Esophagus squamous epithelium (tissue), 5 donors: ENCODE results near the gene FYCO1. TPM values are rescaled to one million over a fixed set of nuclear protein-coding genes. Genes with fewer than 3 reads are reported as not detected.
A peak's percentile ranks its signal among the peaks of the same experiment; 100 is the strongest.

Experiments
- DNase-seq: peaks from one replicate; lab custom pipeline; 2025; lab: John Stamatoyannopoulos, UW
- H3K27ac ChIP-seq, 4 donors: fragments of 200-600 bp; sonication (generic); one replicate each; pipeline ENCODE4 v1.5.1; 2016 to 2019; ENCODE audit warnings: mild to moderate bottlenecking in 1 of 4
- H3K27me3 ChIP-seq, 4 donors: fragments of 200-600 bp; sonication (generic); 1 replicate in 3 of 4; 2 replicates in 1 of 4; pipeline versions ENCODE4 v1.5.1 to v1.6.0; 2017 to 2021; ENCODE audit warnings: antibody characterized with exemption in 1 of 4
- H3K36me3 ChIP-seq, 3 donors: fragments of 200-600 bp; sonication (generic); one replicate each; pipeline ENCODE4 v1.5.1; 2016 to 2019
- H3K4me1 ChIP-seq, 3 donors: fragments of 200-600 bp; sonication (generic); one replicate each; pipeline ENCODE4 v1.5.1; 2017 to 2019
- H3K4me3 ChIP-seq, 4 donors: fragments of 200-600 bp; sonication (generic); 1 replicate in 3 of 4; 2 replicates in 1 of 4; pipeline ENCODE4 v1.5.1; 2016 to 2019; ENCODE audit warnings: mild to moderate bottlenecking in 2 of 4, moderate library complexity in 1 of 4
- H3K9me3 ChIP-seq, 3 donors: fragments of 200-600 bp; sonication (generic); one replicate each; pipeline ENCODE4 v1.5.1; 2016 to 2019
- POLR2A ChIP-seq, 4 donors: fragments of 450-650 bp; IDR thresholded peaks; one replicate each; pipeline ENCODE4 v1.6.1; 2017; ENCODE audit warnings: antibody characterized with exemption in 4 of 4, mild to moderate bottlenecking in 4 of 4, moderate library complexity in 3 of 4
- WGBS, 2 donors: methylation state at CpG; one replicate each; pipeline ENCODE4 v1.1.5; 2018; 5-methylcytosine and 5-hydroxymethylcytosine counted together
- intact Hi-C: fragments of 100-400 bp; cut with DNase I; formaldehyde crosslinking; loops from one replicate; pipeline ENCODE4 v1.15.0; 2022
- total RNA-seq, 4 donors: library from RNA; depleted of rRNA; stranded (reverse); fragments of >200 nt; gene quantifications; one replicate each; pipeline ENCODE4 v1.1.0, GENCODE V29; 2016
- TF ChIP-seq, protein P1 (sequence below), 6 experiments: fragments of 450-650 bp in 4 of 6; fragments of 200-600 bp in 2 of 6; sonication (generic) in 2 of 6; IDR thresholded peaks; one replicate each; pipeline ENCODE4 v1.5.1; 2016 to 2019; ENCODE audit warnings: antibody characterized with exemption in 6 of 6, mild to moderate bottlenecking in 4 of 6, moderate library complexity in 4 of 6
- donor health status: DM: yes; HTN: yes; CAD: no.

FYCO1 gene
- total RNA-seq, 4 donors from 2014 or later = 17.8 to 33.3 (median 25.0) TPM

DNA sequence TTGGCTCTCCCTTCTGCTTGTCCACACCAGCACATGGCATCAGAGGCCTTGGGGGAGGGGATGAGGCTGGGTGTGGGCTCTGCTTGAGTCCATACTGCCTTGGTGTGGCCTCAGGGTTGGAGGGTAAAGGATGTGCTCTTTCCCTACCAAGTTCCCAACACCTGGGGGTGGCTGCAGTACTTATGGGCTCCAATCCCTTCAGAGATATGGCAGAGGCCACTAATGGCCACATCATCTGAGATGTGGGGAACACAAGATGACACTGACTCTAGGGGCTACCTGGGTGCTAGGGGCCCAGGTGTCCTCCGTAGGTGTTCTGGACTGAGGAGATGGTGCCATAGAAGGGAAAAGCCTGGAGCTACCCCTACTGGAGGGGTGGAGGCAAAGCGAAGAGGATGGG, 45.5 kb downstream of the FYCO1 start:
- Histone ChIP-seq H3K4me3 (no peak overlapping the region), H3K4me1 (peaks cover 0 to 17% (median 0%) of the 10 kb centered on the region in 3 donors), H3K36me3 (peaks cover 15 to 100% (median 59%) of the 10 kb centered on the region in 3 donors), H3K27me3 (no peaks in the 10 kb centered on the region), H3K27ac (peak overlapping the region in 3 of 4 donors; percentile 16 to 67 (median 61)), H3K9me3 (no peaks in the 10 kb centered on the region)
- TF ChIP-seq, protein P1, sequence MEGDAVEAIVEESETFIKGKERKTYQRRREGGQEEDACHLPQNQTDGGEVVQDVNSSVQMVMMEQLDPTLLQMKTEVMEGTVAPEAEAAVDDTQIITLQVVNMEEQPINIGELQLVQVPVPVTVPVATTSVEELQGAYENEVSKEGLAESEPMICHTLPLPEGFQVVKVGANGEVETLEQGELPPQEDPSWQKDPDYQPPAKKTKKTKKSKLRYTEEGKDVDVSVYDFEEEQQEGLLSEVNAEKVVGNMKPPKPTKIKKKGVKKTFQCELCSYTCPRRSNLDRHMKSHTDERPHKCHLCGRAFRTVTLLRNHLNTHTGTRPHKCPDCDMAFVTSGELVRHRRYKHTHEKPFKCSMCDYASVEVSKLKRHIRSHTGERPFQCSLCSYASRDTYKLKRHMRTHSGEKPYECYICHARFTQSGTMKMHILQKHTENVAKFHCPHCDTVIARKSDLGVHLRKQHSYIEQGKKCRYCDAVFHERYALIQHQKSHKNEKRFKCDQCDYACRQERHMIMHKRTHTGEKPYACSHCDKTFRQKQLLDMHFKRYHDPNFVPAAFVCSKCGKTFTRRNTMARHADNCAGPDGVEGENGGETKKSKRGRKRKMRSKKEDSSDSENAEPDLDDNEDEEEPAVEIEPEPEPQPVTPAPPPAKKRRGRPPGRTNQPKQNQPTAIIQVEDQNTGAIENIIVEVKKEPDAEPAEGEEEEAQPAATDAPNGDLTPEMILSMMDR (IDR thresholded peaks at IDR 0.05) = no peak
- no peak for TF ChIP-seq POLR2A (IDR thresholded peaks at IDR 0.05)
- intact Hi-C loops = no loop called here
- no peak for DNase-seq
- WGBS, 2 donors = 80 to 90% methylated on average over 2 of the region's 2 CpGs

DNA sequence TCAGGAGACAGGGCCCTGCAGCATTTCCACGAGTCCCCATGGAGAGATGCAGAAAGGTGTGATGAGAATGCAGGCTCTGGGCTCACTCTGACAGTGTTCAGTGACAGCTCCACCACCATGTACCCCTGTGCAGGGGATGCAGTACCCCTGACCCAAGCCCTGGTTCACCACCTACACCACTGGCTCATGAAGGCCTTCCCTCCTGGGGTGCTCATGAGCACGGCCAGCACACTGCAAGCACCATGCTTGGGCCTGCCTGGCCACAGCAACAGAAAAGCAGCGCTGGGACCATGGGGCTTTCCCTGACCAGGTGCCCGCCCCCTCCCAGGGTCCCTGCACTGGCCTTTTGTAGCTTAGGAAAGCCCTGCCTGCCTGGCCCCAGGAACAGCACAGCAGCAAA, 46.2 kb downstream of the FYCO1 start:
- H3K27me3 ChIP-seq = no peaks in the 10 kb centered on the region
- TF ChIP-seq, protein P1 (IDR thresholded peaks at IDR 0.05) = no peak
- no peak for TF ChIP-seq POLR2A (IDR thresholded peaks at IDR 0.05)
- peaks cover 0 to 17% (median 0%) of the 10 kb centered on the region in 3 donors for H3K4me1 ChIP-seq
- H3K9me3 ChIP-seq = no peaks in the 10 kb centered on the region
- peak overlapping the region in 3 of 4 donors; percentile 16 to 67 (median 61) for H3K27ac ChIP-seq
- peaks cover 8 to 99% (median 52%) of the 10 kb centered on the region in 3 donors for H3K36me3 ChIP-seq
- no CpG with 5 or more reads among the region's 4 CpGs for WGBS, 2 donors
- H3K4me3 ChIP-seq = no peak overlapping the region
- no peak for DNase-seq
- intact Hi-C loops = no loop called here

DNA sequence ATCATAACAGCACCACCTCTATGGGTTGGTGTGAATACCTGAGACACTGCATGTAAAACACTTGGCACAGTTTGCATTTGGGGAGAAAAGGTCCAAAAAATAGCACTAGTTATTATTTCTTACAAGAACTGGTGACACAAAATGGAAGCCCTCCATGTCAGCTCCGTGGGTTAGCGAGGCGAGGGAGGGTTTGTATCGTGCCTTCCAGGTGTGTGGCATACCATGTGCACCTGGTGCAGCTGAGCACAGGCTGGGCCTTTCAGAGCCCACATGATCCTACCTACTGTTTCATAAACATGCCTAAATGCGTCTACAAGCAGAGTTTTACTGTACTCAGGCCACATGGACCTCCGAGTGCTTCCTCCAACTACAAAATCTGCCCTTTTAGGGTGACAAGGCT, 46.7 kb downstream of the FYCO1 start:
- intact Hi-C loops = no loop called here
- Histone ChIP-seq H3K36me3 (peaks cover 6 to 93% (median 49%) of the 10 kb centered on the region in 3 donors), H3K9me3 (no peaks in the 10 kb centered on the region), H3K4me1 (peaks cover 0 to 17% (median 0%) of the 10 kb centered on the region in 3 donors), H3K27ac (peak overlapping the region in 2 of 4 donors; percentile 61 to 67), H3K4me3 (no peak overlapping the region), H3K27me3 (no peaks in the 10 kb centered on the region)
- WGBS, 2 donors = 92% methylated on average over 5 to 6 of the region's 6 CpGs
- TF ChIP-seq, protein P1 (IDR thresholded peaks at IDR 0.05) = no peak
- TF ChIP-seq POLR2A (IDR thresholded peaks at IDR 0.05) = no peak
- DNase-seq = no peak

DNA sequence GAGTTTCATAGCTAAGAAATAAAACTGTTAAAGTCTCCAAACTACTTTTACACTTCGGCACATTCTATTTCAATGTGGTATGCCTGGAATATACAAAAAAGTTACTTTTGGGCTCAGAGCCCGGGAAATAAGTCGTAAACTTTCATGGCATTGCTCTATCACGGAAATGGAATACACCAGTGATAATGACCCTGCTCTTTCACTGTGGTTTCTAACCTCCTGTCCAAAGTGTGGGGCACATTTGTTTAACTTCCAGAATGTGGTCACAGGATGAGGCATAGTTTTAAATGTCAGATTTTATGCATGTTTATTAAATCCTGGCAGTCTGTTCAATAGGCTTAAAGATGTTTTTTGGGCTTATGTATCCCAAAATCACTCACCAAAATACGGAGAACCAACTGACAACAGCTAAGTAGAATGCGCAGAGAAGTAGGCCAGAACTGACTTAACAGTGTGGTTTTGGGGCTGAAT, 47.3 kb downstream of the FYCO1 start:
- WGBS, 2 donors = 74 to 80% methylated on average over 6 of the region's 6 CpGs
- intact Hi-C loops = no loop called here
- Histone ChIP-seq H3K9me3 (no peaks in the 10 kb centered on the region), H3K4me1 (peaks cover 0 to 17% (median 0%) of the 10 kb centered on the region in 3 donors), H3K36me3 (peaks cover 6 to 91% (median 44%) of the 10 kb centered on the region in 3 donors), H3K4me3 (peak overlapping the region in 1 of 4 donors; percentile 2), H3K27ac (peak overlapping the region in 2 of 4 donors; percentile 61 to 67), H3K27me3 (no peaks in the 10 kb centered on the region)
- TF ChIP-seq, protein P1 (IDR thresholded peaks at IDR 0.05) = no peak
- TF ChIP-seq POLR2A (IDR thresholded peaks at IDR 0.05) = no peak
- no peak for DNase-seq

DNA sequence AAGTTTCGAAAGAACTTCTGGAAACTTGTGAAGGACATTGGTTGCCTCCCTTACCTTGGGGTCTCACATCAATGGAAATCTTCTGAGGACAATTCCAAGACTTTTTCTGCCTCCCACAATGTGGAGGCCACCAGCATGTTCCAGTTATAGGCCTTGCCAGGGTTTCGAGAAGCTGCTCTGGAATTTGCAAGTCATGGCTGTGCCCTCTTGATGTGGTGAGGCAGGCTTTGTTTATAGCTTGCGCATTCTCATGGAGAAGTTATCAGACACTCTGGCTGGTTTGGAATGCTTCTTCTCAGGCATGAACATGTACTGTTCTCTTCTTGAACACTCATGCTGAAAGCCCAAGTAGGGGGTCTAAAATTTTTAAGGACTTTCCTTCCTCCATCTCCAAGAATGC, 48.3 kb downstream of the FYCO1 start:
- intact Hi-C loops = no loop called here
- peaks cover 0 to 23% (median 0%) of the 10 kb centered on the region in 3 donors for H3K4me1 ChIP-seq
- H3K27ac ChIP-seq = peak overlapping the region in 2 of 4 donors; percentile 5 to 67
- no peaks in the 10 kb centered on the region for H3K27me3 ChIP-seq
- peaks cover 6 to 91% (median 35%) of the 10 kb centered on the region in 3 donors for H3K36me3 ChIP-seq
- no peak for TF ChIP-seq POLR2A (IDR thresholded peaks at IDR 0.05)
- TF ChIP-seq, protein P1 (IDR thresholded peaks at IDR 0.05) = no peak
- no peaks in the 10 kb centered on the region for H3K9me3 ChIP-seq
- no peak for DNase-seq
- 94 to 100% methylated on average over 1 to 3 of the region's 3 CpGs for WGBS, 2 donors
- H3K4me3 ChIP-seq = peak overlapping the region in 1 of 4 donors; percentile 2
